Ovary (tissue), 9 donors: ENCODE results near the gene AGO3. TPM values are rescaled to one million over a fixed set of nuclear protein-coding genes. Genes with fewer than 3 reads are reported as not detected.
"Not testable (repeated sequence)": the region's sequence is repeated elsewhere in the genome, so short reads cannot be mapped to it uniquely, and the experiment has no call there.

Experiments used
- DNase-seq, 5 donors: peaks; one replicate each; pipeline ENCODE4 v3.0.0-alpha.2; 2019 to 2020
- H3K27ac ChIP-seq, 2 donors: fragments of 200-600 bp; one replicate each; pipeline versions ENCODE4 v1.5.1 to v1.8.0; 2019 to 2022
- H3K27me3 ChIP-seq: fragments of 200-600 bp; one replicate; pipeline ENCODE4 v1.8.0; 2022
- H3K36me3 ChIP-seq: fragments of 200-600 bp; sonication (generic); one replicate; pipeline ENCODE4 v1.5.1; 2019
- H3K4me1 ChIP-seq: one replicate; pipeline ENCODE4 v1.8.1; 2013; ENCODE audit warnings: mild to moderate bottlenecking, moderate library complexity; ENCODE audit not compliant: insufficient read depth
- H3K4me3 ChIP-seq: fragments of 200-600 bp; sonication (generic); one replicate; pipeline ENCODE4 v1.5.1; 2017
- H3K9me3 ChIP-seq, 2 donors: fragments of 200-600 bp in 1 of 2; sonication (generic) in 1 of 2; one replicate each; pipeline versions ENCODE4 v1.5.1 to v1.8.1; 2013 to 2019; ENCODE audit warnings: mild to moderate bottlenecking in 1 of 2, moderate library complexity in 1 of 2
- CTCF ChIP-seq, 3 donors: fragments of 450-650 bp in 2 of 3; fragments of 200-600 bp in 1 of 3; IDR thresholded peaks; one replicate each; pipeline versions ENCODE4 v1.5.1 to v1.8.0; 2016 to 2022; ENCODE audit warnings: antibody characterized with exemption in 3 of 3, mild to moderate bottlenecking in 1 of 3
- EP300 ChIP-seq: sonication (generic); formaldehyde crosslinking; IDR thresholded peaks from one replicate; pipeline ENCODE4 v1.6.1; 2017; ENCODE audit warnings: antibody characterized with exemption
- POLR2A ChIP-seq: fragments of 450-650 bp; IDR thresholded peaks from one replicate; pipeline ENCODE4 v1.6.1; 2017; ENCODE audit warnings: antibody characterized with exemption, mild to moderate bottlenecking, moderate library complexity
- WGBS, 3 donors: extraction: QIAGEN DNeasy Blood & Tissue Kit in 1 of 3; methylation state at CpG; one replicate each; pipeline versions ENCODE4 v1.1.5 to v1.1.7; 2013 to 2017; 5-methylcytosine and 5-hydroxymethylcytosine counted together
- intact Hi-C, 4 donors: fragments of 100-400 bp; cut with DNase I; formaldehyde crosslinking; loops; one replicate each; pipeline versions ENCODE4 v1.11.0 to v1.15.1; 2022 to 2023
- polyA plus RNA-seq, 2 donors: library from polyadenylated mRNA; stranded (reverse); fragments of 200-250 nt in 1 of 2; fragments of 350-450 nt in 1 of 2; fragmentation: Illumina TruSeq in 1 of 2; extraction: RNeasy Lipid Tissue Mini Kit (QIAGEN cat#74804) in 1 of 2; gene quantifications; one replicate each; pipeline ENCODE4 v1.2.3, GENCODE V29; 2013 to 2014
- total RNA-seq, 7 donors: library from RNA; depleted of rRNA in 2 of 7; stranded (reverse); fragments of >200 nt in 2 of 7; fragmentation: NEBNext Ultra II Directional in 3 of 7; extraction: Animal tissue kit (Norgen Biotek cat#: 25700) in 3 of 7; gene quantifications; one replicate each; pipeline versions ENCODE4 v1.1.0 to v1.2.4, GENCODE V29; 2016 to 2023
- donor health status: DM: no; HTN: no; CAD: no; lungs with moderate emphysema.
- donor health status: DM: no; HTN: no; CAD: no.
- donor health status: Bipolar disorder and iron deficiency.
- donor health status: DM: yes; HTN: yes; CAD: no.
- donor health status: DM: no; HTN: no; CAD: no.
- donor health status: DM: yes; HTN: yes; CAD: no.

Gene AGO3
- total and polyA plus RNA-seq, 9 donors: 3.8 to 44.1 (median 30.7) TPM

DNA sequence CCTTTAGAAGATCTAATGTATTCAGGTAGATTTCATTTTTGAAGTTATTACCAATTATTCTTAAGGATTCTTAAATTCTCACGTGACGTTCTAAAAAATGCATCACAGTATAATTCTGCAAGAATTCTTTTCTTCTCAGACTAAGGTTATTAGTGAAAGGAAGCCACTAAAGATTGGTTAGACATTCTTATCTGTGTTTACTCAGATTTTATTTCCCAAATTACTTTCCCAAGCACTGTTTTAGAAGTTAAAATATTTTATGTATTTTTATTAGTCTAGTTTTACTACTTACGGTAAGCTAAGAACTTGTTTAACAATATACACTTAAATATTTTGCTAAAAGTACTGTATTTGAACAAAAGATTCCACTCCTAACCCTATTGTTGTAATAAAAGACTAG is 28.4 kb downstream of the AGO3 start:
- TF ChIP-seq CTCF (IDR thresholded peaks at IDR 0.05) (no peak), EP300 (no peak), POLR2A (no peak)
- intact Hi-C loops: no loop called here
- H3K27me3 ChIP-seq: no peaks in the 10 kb centered on the region

GRCh38 chr1:35962952-35963351 is 32.0 kb downstream of the AGO3 start:
- Histone ChIP-seq H3K4me3 (no peak overlapping the region), H3K9me3 (no peaks in the 10 kb centered on the region), H3K27me3 (no peaks in the 10 kb centered on the region), H3K4me1 (peaks cover 1% of the 10 kb centered on the region), H3K36me3 (no peaks in the 10 kb centered on the region), H3K27ac (no peak overlapping the region)
- intact Hi-C loops: no loop called here
- WGBS, 3 donors: 14 to 36% (median 28%) methylated on average over 2 of the region's 2 CpGs
- no peak for TF ChIP-seq CTCF (IDR thresholded peaks at IDR 0.05)
- no peak for TF ChIP-seq EP300
- no peak for TF ChIP-seq POLR2A
- DNase-seq: no peak

More for the DNA sequence above, 28.4 kb downstream of the AGO3 start:
- Histone ChIP-seq H3K36me3 (no peaks in the 10 kb centered on the region), H3K4me3 (no peak overlapping the region), H3K4me1 (peaks cover 1% of the 10 kb centered on the region), H3K27ac (no peak overlapping the region), H3K9me3 (no peaks in the 10 kb centered on the region)
- DNase-seq: no peak
- 13 to 34% (median 15%) methylated on average over 3 of the region's 3 CpGs for WGBS, 3 donors

- H3K27me3 ChIP-seq, H3K36me3 ChIP-seq, H3K27ac ChIP-seq, H3K4me1 ChIP-seq, H3K9me3 ChIP-seq, H3K4me3 ChIP-seq, intact Hi-C loops, DNase-seq: not testable (repeated sequence)
- WGBS, 3 donors: 97 to 100% (median 97%) methylated on average over 1 of the region's 1 CpG
Measured at GRCh38 chr1:35964277-35964676, 33.4 kb downstream of the AGO3 start.

- intact Hi-C loops: no loop called here
- TF ChIP-seq POLR2A (no peak), EP300 (no peak), CTCF (IDR thresholded peaks at IDR 0.05) (no peak)
- H3K27ac ChIP-seq: no peak overlapping the region
- 97 to 100% (median 98%) methylated on average over 1 of the region's 1 CpG for WGBS, 3 donors
- no peaks in the 10 kb centered on the region for H3K36me3 ChIP-seq
- no peaks in the 10 kb centered on the region for H3K27me3 ChIP-seq
- DNase-seq: no peak
- H3K4me3 ChIP-seq: no peak overlapping the region
- H3K9me3 ChIP-seq: no peaks in the 10 kb centered on the region
- H3K4me1 ChIP-seq: no peaks in the 10 kb centered on the region
Measured at GRCh38 chr1:35968396-35968795, 37.5 kb downstream of the AGO3 start.

DNA sequence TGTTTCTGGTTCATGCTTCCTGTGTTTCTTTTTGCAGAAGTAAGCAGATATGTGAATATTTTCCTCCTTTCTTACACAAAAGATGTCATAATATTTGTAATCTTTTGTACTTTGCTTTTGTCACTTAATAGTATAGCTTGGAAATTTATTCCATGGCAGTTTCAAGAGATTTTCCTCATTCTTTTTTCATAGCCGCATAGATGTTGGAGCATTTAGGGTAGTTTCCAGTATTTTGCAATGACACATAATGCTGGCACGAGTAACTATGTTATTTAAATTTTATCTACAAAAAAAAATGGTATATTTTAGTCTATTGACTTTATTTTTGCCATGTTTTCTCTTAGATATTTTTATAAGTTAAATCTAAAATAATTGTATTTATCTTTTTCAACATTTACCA is 40.7 kb downstream of the AGO3 start:
- Histone ChIP-seq H3K4me3 (no peak overlapping the region), H3K36me3 (no peaks in the 10 kb centered on the region), H3K27ac (no peak overlapping the region), H3K9me3 (no peaks in the 10 kb centered on the region), H3K27me3 (no peaks in the 10 kb centered on the region), H3K4me1 (no peaks in the 10 kb centered on the region)
- TF ChIP-seq EP300: no peak
- TF ChIP-seq CTCF (IDR thresholded peaks at IDR 0.05): no peak
- no peak for TF ChIP-seq POLR2A
- DNase-seq: no peak
- intact Hi-C loops: no loop called here
- 58 to 81% (median 75%) methylated on average over 2 of the region's 2 CpGs for WGBS, 3 donors

- H3K9me3 ChIP-seq, H3K4me1 ChIP-seq, intact Hi-C loops, H3K27ac ChIP-seq, H3K4me3 ChIP-seq, DNase-seq, H3K36me3 ChIP-seq, H3K27me3 ChIP-seq: not testable (repeated sequence)
- WGBS, 3 donors: 90 to 97% (median 97%) methylated on average over 3 of the region's 3 CpGs
Measured at GRCh38 chr1:35972631-35973030, 41.7 kb downstream of the AGO3 start.
